Measurements from ENCODE around the gene TNRC18.
"Not testable (repeated sequence)": the region's sequence is repeated elsewhere in the genome, so short reads cannot be mapped to it uniquely, and the experiment has no call there.

The TNRC18 gene

DNA sequence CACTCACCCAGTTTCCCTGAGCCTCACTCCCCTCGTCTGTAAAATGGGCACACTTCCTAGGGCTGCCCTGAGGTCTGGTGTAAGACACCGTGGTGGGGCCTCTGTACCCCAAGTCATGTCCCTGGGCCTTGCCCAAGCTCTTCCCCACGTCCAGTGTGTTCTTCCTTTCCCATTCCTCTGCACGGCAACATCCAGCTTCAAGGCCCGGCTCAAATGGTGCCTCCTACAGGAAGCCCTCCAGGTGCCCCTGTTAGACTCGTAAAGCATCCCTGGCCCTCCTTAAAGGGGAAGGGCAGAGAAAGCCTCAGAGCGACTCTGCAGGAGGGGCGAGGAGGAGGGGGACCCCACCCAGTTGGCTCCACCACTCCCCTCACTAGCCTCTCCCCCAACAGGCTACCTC lies 132.3 kb downstream of the TNRC18 start:
- no peak for DNase-seq (ENCODE audit: low read depth)

- no peak for DNase-seq (ENCODE audit: low read depth)
Observed at GRCh38 chr7:5289355-5289754, 134.3 kb downstream of the TNRC18 start.

- DNase-seq (ENCODE audit: low read depth), result not testable (repeated sequence)
Observed at GRCh38 chr7:5288560-5288959, 135.1 kb downstream of the TNRC18 start.

DNA sequence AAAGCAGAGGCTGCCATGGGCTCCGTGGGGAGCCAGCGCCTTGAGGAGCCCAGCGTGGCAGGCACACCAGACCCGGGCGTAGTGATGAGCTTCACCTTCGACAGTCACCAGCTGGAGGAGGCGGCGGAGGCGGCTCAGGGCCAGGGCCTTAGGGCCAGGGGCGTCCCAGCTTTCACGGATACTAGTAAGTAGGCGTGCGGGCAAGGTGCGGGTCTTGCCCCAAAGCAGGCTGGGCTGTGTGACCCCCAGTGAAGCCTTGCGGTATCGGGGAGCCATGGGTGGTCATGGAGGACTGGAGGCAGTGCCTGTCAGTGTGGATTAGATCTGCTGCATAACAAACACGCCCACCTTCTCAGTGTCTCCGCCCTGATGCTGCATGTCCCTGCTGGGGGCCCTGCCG lies 135.8 kb downstream of the TNRC18 start:
- no peak for DNase-seq (ENCODE audit: low read depth)

- DNase-seq (ENCODE audit: low read depth), result not testable (repeated sequence)
Observed at GRCh38 chr7:5287373-5287772, 136.3 kb downstream of the TNRC18 start.

- DNase-seq (ENCODE audit: low read depth), result no peak
Observed at GRCh38 chr7:5286933-5287332, 136.7 kb downstream of the TNRC18 start.

DNA sequence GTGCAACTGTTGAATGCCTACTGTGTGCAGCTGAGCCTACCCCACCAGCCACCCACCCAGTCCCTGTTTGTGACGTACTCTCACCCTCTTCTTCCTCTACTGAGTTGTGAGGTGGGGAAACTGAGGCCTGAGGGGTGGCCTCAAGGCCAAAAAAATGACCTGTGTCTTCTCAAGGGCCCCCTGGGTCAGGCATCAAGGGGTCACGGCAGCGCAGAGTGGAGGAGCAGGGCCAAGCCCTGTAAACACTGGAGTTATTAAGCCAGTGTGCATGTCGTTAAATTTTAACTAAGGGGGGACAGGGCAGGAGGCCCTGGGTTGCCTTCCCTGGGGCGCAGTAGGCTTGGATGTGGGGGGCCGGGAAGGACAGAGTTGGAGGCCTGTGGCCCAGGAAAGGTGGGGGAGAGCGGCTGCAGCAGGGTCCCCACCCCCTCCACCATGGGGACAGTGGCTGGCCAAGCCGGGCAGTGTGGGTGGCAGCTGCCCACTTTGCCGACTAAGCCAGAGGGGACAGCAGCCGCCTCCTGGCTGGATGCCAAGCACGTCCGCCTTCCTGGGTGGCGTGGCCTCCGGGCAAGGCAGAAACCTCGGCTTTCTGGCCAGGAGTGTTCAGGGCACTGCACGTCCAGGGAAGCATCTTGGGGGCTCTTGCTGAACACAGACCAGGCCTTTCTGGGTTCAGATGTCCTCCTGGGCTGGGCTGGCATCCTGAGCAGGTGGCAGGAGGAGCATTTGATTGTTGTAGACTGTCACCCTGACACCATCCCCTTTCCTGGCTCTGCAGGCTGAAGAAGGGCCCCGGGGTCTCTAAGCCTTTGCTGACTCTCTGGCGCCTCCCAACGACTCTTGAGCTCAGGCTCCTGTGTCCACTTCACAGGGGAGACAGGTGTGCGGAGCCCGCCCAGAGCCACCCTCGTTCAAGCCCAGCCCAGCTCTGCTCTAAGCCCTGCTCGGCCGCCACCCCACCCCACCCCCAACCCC lies 139.0 kb downstream of the TNRC18 start:
- DNase-seq (ENCODE audit: low read depth), result no peak

DNA sequence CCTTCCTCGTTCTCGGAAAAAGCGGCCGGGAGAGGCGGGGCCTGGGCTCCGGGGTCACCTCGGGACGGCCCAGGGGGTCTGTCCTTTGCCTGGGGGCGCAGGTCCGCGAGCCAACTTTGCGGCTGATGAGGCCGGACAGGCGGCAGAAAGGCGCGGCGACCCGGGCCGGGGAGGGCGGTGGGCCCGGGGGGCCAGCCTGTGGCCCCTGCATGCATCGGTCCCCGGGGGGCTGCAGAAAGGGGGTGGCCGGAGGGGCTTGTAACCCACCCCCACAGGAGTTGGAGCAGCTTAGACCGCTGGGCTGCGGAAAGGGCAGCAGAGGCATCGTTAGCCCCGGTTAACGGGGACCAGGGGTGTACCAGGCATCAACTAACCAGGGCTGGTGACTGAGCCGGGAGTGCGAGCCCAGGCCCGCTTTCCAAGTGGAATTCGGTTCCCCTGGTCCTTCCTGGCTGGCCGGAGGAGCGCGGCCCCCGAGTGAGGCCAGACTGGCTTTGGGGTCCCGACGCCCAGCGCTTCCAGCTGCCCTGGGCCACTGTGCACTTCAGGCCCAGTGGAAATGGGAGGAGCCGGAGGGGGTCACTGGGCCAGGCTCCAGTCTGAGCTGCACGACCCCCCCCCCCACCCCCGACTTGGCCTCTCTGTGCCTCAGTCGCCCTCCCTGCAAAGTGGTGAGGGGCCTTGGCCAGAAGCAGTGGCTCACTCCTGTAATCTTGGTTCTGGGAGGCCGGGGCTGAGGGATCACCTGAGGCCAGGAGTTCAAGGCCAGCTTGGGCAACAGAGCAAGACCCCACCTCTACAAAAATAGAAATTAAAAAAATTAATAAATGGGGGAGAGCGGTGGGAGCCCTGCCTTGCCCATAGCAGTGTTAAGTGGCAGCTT lies 140.0 kb downstream of the TNRC18 start:
- no peak for DNase-seq (ENCODE audit: low read depth)

DNA sequence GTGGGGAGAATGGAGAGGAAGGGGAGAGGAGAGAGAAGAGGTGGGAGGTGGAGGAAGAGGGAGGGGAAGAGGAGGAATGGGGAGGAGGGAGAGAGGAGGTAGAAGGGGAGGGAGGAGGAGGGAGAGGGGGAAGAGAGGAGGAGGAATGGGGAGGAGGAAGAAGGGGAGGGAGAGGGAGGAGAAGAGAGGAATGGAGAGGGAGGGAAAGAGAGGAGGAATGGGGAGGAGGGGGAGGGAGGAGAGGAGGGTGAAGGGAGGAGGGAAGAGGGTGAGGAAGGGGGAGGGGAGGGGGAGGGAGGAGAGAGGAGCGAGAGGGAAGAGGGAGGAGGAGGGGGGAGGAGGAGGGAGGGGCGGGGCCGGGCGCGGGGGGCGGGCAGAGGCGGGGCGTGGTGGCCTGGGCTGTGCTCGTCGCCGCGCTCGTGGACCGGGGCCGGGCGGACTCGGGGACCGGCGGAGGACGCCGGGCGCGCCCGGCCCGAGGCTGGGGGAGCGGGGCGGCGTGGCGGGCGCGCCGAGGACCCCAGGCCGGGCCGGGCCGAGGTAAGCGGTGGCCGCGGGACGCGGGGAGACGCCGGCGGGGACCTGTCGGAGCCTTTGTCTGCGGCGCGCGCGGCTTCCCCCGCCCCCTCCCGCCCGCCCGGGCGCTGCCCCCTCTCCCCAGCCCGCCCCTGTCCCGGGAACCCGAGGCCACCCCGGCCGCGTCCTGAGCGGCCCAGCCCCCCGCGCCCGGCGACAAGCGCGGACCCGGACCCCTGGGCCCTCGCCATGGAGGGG lies 140.9 kb downstream of the TNRC18 start, which contains the start of gene SLC29A4:
Gene SLC29A4, plus strand, starts transcription at position 401 of the 774 bp plus-strand sequence. CDS start 4,874 bp downstream, outside the sequence.
- DNase-seq (ENCODE audit: low read depth), result no peak

GRCh38 chr7:5281598-5282500 lies 141.8 kb downstream of the TNRC18 start:
- not testable (repeated sequence) for DNase-seq (ENCODE audit: low read depth)

DNA sequence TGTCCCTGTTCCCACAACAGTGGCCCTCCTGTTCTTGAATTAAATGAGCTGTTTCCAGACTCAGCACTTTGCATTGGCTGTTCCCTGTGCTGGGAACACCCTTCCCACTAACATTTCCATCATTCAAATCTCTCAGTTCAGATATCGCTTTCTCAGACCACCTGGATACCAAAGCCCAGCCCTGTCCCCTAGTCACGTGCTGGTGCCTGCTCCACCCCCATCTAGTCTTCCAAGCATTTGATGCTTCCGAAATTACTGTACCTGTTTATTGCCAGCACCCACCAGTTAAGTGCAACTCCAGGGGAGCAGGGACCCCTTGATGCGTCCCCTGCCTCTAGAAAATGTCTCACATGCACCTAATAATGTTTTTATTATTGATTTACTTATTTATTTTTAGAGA lies 143.9 kb downstream of the TNRC18 start:
- DNase-seq (ENCODE audit: low read depth), result no peak

DNA sequence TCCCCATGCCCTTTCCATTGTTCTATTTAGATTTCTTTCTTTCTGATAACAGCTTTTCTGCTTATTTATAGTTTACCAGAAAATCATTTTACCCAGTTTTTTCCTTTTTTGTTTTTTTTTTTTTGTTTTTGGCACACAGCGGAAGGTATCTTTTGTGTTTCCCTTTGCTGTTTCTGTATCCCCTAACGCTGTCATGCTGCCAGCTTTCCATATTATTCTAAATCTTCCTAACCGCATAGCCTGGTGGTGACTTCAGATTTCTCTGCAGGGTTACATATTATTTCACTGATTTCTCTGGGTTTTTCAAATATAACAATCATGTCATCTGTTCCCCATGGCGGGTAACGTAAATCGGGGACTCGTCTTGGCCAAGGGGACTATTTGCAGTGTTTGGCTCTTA lies 144.9 kb downstream of the TNRC18 start:
- no peak for DNase-seq (ENCODE audit: low read depth)

DNA sequence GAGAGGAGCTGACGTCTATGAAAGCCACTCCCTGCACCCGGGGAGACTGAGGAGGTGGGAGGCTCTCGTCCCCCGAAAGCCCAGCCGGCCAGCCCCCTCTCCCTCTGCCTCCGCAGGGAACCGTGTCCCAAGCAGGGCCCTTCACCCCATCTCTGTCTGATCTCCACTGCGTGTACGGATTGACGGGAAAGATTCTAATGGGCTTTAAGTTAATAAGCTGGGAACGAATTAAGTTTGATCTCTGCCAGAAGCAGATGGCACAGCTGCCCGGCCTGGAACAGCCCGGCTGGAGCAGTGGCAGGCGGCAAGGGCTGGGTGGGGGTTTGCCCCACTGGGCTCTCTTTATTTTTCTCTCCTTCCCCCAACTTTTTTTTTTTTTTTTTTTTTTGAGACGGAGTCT lies 147.0 kb downstream of the TNRC18 start:
- DNase-seq (ENCODE audit: low read depth), result no peak

DNA sequence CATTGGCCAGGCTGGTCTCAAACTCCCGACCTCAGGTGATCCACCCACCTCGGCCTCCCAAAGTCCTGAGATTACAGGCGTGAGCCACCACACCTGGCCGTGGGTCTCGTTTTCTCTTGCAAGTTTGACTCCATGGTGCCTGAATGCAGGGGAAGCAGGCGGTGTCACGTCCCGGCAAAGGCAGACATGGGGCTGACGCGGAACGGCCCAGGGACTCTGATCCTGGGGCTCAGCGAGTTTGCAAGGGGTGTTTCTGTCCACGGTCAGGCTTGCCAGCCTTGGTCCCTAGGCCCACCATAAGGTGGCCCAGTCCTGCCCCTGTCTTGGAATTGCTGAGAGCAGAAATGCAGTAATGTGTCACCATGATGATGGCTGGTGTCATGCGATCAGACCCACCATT lies 147.5 kb downstream of the TNRC18 start:
- DNase-seq (ENCODE audit: low read depth), result not testable (repeated sequence)

DNA sequence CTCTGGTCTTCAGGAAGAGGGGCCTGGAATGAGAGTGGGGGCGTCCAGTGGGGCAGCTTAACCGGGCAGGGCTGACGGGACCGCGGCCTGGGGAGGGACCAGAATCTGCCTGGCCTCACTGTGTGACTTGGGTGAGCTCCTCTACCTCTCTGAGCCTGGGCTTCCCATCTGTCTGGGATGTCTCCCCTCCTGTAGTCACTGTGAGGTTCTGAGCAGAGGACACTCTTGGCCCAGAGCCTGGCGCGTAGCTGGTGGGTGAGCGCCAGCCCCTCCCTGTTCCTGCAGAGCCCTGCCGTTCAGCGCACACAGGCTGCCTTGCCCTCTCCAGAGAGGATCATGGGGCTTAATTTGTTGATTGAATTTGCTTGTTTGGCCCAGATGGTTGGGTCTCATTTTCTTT lies 148.1 kb downstream of the TNRC18 start:
- not testable (repeated sequence) for DNase-seq (ENCODE audit: low read depth)

GRCh38 chr7:5274985-5275431 lies 148.6 kb downstream of the TNRC18 start:
- DNase-seq (ENCODE audit: low read depth), result not testable (repeated sequence)

DNA sequence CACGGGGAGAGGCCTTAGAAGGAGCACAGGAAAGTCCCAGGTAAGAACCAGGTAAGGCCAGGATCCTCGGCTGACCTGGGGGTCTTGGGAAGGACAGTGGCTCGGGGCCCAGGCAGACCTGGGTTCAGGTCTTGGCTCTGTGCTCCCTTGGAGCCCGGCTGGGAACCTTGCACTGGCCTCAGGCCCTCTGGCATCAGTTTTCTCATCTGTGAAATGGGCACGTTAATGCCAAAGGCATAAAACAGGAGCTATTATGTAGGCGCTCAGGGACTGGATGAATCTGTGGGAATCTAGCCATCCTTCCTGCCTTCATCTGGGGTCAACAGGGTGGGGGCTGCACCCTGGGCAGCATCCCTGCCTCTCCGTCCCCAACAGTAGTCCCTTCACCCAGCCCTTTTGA lies 149.2 kb downstream of the TNRC18 start:
- DNase-seq (ENCODE audit: low read depth), result no peak

DNA sequence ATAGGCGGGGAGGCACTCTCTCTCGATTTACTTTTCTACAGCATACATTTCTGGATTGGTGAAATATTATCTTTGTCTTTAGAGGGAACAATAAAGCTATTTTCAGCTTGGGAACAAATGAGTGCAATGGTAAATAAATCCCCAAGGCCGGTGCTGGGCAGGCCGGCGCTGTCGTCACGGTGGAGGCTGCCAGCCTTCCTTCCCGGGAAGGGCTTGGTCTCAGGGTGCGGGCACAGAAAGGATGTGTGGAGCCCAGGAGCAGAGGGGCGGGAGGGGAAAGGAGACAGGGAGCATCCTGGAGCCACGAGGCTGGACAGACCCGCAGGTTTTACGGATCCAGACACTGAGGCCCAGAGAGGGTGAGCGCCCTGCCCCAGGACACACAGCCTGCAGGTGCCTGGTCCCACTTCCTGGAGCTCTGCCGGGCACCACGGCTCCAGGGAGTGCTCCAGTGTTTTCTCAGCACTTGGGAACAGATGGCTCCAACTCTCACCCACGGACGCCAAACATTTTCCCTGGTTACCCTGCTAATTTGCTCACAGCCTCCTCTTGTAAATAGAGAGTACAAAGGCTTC lies 149.7 kb downstream of the TNRC18 start:
- not testable (repeated sequence) for DNase-seq (ENCODE audit: low read depth)

GRCh38 chr7:5270788-5271187 lies 152.8 kb downstream of the TNRC18 start:
- no peak for DNase-seq (ENCODE audit: low read depth)

DNA sequence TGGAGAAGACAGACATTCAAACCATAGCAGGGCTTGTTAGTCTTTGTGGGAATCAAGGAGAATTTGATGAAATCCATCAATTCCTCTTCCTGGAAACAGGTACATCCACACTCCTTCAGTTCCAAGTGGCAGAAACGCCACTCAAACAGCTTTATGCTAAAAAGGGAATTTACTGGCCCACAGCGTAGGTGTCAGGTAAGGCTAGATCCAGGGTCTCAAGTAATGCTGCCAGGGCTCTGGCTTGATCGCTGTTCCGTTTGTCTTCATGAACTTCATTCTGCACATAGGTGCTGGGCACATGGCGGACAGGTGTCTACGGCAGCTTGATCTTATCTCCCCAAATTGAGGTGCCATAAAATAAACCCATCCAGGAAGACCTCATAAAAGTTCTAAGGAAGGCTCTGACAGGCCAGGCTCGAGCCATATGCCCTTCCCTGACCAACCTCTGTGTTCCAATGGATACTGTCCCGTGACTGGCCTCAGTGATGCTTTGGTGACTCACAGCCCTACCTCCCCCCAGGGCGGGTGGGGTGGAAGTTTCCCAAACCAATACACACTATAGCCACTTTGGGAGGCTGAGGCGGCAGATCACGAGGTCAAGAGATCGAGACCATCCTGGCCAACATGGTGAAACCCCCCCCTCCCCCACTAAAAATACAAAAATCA lies 153.5 kb downstream of the TNRC18 start:
- not testable (repeated sequence) for DNase-seq (ENCODE audit: low read depth)
